Measurements from ENCODE around the gene SLC43A3.

SLC43A3 gene

GRCh38 chr11:57396744-57397143 is 30.2 kb downstream of the SLC43A3 start:
- in situ Hi-C loops (cut with MboI; ENCODE audit: low pct_unique_long_range_greater_than_20kb, low sequenced_read_pairs, unreplicated experiment), result no loop called here
- no peak for TF ChIP-seq CTCF (IDR thresholded peaks at IDR 0.05; ENCODE audit: extremely low read depth, insufficient read depth, missing control alignments)
- DNase-seq (ENCODE audit: low spot score), result no peak

GRCh38 chr11:57395905-57396623 is 30.9 kb downstream of the SLC43A3 start:
- in situ Hi-C loops (cut with MboI; ENCODE audit: low pct_unique_long_range_greater_than_20kb, low sequenced_read_pairs, unreplicated experiment), result no loop called here
- no peak for TF ChIP-seq CTCF (IDR thresholded peaks at IDR 0.05; ENCODE audit: extremely low read depth, insufficient read depth, missing control alignments)
- DNase-seq (ENCODE audit: low spot score), result no peak

DNA sequence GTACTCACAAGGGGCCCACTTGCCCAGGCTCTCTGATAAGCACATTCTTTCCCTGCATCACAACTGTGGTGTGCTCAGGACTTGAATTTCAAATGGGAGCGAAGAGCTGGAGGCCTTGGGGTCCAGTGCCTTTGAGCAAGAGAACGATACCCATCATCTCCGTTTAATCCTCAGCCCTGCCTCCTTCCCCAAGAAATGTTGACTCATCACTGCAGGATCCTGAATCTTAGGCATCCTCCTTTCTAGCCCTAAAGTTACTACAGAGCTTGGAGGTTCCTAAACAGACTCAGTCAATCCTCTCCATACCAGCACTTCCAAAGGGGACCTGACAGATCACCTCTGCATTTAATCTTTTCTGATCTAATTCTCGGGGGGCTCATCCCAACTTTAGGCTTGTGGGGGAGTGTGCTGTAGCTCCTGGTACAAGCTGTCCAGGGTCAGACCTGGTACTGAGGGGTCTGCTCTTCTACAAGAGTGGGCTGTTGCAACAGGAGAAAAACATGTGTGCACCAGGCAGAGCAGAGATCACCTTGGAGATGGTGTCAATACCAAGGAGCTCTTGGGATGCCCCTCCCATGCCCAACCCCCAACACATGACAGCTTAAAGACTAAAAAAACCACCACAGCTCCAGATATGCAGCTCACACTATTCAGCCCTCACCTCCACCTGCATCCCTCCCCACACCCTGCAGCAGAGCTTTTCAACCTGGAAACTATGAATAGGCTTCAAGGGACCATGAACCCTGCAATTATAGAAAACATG is 32.5 kb downstream of the SLC43A3 start:
- TF ChIP-seq CTCF (IDR thresholded peaks at IDR 0.05; ENCODE audit: extremely low read depth, insufficient read depth, missing control alignments), result no peak
- in situ Hi-C loops (cut with MboI; ENCODE audit: low pct_unique_long_range_greater_than_20kb, low sequenced_read_pairs, unreplicated experiment), result no loop called here
- no peak for DNase-seq (ENCODE audit: low spot score)

DNA sequence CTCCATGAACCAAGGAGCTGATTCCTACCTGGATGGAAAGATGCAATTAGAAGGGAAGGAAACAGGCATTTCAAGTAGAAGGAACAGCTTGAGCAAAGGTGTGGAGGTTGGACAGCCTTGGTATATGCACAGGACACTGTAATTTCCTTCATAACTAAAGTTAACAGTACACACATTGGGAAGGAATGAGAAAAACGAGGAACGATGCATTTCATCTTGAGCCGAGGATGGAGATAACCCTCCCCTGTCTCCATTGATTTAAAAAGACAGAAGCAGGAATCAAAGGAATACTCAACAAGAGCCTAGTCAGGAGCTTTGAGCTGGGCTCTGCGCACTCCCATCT is 34.2 kb downstream of the SLC43A3 start:
- no peak for DNase-seq (ENCODE audit: low spot score)
- in situ Hi-C loops (cut with MboI; ENCODE audit: low pct_unique_long_range_greater_than_20kb, low sequenced_read_pairs, unreplicated experiment), result no loop called here
- TF ChIP-seq CTCF (IDR thresholded peaks at IDR 0.05; ENCODE audit: extremely low read depth, insufficient read depth, missing control alignments), result no peak

GRCh38 chr11:57392066-57392762 is 34.7 kb downstream of the SLC43A3 start:
- no peak for TF ChIP-seq CTCF (IDR thresholded peaks at IDR 0.05; ENCODE audit: extremely low read depth, insufficient read depth, missing control alignments)
- no peak for DNase-seq (ENCODE audit: low spot score)
- in situ Hi-C loops (cut with MboI; ENCODE audit: low pct_unique_long_range_greater_than_20kb, low sequenced_read_pairs, unreplicated experiment), result no loop called here

DNA sequence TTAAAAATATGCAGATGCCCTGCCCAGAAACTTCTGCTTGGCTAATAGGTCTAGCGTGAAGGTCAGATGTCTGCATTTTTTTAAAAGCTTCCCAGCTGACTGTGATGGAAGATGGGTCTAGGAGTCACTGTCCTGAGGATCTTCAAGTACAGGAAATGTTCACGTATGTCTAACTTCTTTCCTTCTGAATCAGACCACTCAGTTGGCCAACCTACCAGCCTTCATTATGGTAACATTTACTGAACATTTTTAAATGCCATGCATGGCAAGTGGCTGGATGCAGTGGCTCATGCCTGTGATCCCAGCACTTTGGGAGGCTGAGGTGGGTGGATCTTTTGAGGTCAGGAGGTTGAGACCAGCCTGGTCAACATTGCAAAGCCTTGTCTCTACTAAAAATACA is 35.4 kb downstream of the SLC43A3 start:
- in situ Hi-C loops (cut with MboI; ENCODE audit: low pct_unique_long_range_greater_than_20kb, low sequenced_read_pairs, unreplicated experiment), result no loop called here
- no peak for TF ChIP-seq CTCF (IDR thresholded peaks at IDR 0.05; ENCODE audit: extremely low read depth, insufficient read depth, missing control alignments)
- no peak for DNase-seq (ENCODE audit: low spot score)

Measured in GM13977 (cell line).